IMR-90 (cell line): ENCODE measurements around the gene SPATA31C1.
"Not testable (repeated sequence)": the region's sequence is repeated elsewhere in the genome, so short reads cannot be mapped to it uniquely, and the experiment has no call there.

Source experiments
- MXI1 ChIP-seq: IDR thresholded peaks from 2 replicates; pipeline ENCODE4 v1.6.1; 2012; ENCODE audit warnings: low read depth, mild to moderate bottlenecking, low read length, moderate library complexity, borderline replicate concordance
- POLR2A ChIP-seq: IDR thresholded peaks from 2 replicates; pipeline ENCODE4 v1.6.1; 2012; ENCODE audit warnings: mild to moderate bottlenecking, low read depth, low read length
- SMC3 ChIP-seq: fragments of 150-350 bp; IDR thresholded peaks from 2 replicates; pipeline ENCODE4 v1.6.1; 2016; ENCODE audit warnings: low read depth, mild to moderate bottlenecking, antibody characterized with exemption, low read length, moderate library complexity
- TF ChIP-seq, protein P1 (sequence below): conservative IDR thresholded peaks from 2 replicates; pipeline ENCODE4 v1.5.1; 2012; ENCODE audit warnings: mild to moderate bottlenecking, low read depth, low read length, improper control_type of control experiment
- TF ChIP-seq, protein P2 (sequence below): fragments of 150-350 bp; IDR thresholded peaks from 2 replicates; pipeline ENCODE4 v1.6.1; 2017; ENCODE audit warnings: mild to moderate bottlenecking, antibody characterized with exemption, low read length, low read depth

DNA sequence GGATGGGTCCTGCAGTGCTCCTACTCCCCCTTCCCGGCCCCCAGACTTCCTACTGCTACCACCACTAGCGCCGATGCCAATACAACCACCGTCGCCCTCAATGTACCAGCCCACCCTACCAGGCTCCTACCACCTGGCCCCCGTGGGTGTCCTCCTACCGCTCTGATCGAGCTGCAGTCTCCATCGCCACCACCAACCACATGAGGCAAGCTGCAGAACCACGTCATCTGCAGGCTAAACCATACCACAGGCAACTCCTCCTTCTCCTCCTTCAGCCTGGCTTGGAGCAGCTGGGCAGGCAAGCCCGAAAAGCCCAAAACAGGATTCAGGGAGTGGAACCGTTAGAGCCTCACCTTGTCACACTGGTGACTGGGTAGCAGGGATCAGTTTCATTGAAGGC lies 19.6 kb downstream of the SPATA31C1 start:
- TF ChIP-seq, protein P1, sequence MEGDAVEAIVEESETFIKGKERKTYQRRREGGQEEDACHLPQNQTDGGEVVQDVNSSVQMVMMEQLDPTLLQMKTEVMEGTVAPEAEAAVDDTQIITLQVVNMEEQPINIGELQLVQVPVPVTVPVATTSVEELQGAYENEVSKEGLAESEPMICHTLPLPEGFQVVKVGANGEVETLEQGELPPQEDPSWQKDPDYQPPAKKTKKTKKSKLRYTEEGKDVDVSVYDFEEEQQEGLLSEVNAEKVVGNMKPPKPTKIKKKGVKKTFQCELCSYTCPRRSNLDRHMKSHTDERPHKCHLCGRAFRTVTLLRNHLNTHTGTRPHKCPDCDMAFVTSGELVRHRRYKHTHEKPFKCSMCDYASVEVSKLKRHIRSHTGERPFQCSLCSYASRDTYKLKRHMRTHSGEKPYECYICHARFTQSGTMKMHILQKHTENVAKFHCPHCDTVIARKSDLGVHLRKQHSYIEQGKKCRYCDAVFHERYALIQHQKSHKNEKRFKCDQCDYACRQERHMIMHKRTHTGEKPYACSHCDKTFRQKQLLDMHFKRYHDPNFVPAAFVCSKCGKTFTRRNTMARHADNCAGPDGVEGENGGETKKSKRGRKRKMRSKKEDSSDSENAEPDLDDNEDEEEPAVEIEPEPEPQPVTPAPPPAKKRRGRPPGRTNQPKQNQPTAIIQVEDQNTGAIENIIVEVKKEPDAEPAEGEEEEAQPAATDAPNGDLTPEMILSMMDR: not testable (repeated sequence)
- not testable (repeated sequence) for TF ChIP-seq SMC3, MXI1, POLR2A
- TF ChIP-seq, protein P2, sequence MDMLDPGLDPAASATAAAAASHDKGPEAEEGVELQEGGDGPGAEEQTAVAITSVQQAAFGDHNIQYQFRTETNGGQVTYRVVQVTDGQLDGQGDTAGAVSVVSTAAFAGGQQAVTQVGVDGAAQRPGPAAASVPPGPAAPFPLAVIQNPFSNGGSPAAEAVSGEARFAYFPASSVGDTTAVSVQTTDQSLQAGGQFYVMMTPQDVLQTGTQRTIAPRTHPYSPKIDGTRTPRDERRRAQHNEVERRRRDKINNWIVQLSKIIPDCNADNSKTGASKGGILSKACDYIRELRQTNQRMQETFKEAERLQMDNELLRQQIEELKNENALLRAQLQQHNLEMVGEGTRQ: not testable (repeated sequence)
